Stomach (tissue), 4 donors: ENCODE results near the gene HERPUD1.

Experiments used
- EP300 ChIP-seq: sonication (generic); formaldehyde crosslinking; IDR thresholded peaks from one replicate; pipeline ENCODE4 v1.6.1; 2017; ENCODE audit warnings: antibody characterized with exemption
- TF ChIP-seq, protein P1 (sequence below), 7 experiments: fragments of 450-650 bp in 4 of 7; fragments of 200-600 bp in 3 of 7; sonication (generic) in 3 of 7; IDR thresholded peaks; one replicate each; pipeline ENCODE4 v1.5.1; 2016 to 2019; ENCODE audit warnings: antibody characterized with exemption in 7 of 7, control low read depth in 2 of 7, mild to moderate bottlenecking in 1 of 7

DNA sequence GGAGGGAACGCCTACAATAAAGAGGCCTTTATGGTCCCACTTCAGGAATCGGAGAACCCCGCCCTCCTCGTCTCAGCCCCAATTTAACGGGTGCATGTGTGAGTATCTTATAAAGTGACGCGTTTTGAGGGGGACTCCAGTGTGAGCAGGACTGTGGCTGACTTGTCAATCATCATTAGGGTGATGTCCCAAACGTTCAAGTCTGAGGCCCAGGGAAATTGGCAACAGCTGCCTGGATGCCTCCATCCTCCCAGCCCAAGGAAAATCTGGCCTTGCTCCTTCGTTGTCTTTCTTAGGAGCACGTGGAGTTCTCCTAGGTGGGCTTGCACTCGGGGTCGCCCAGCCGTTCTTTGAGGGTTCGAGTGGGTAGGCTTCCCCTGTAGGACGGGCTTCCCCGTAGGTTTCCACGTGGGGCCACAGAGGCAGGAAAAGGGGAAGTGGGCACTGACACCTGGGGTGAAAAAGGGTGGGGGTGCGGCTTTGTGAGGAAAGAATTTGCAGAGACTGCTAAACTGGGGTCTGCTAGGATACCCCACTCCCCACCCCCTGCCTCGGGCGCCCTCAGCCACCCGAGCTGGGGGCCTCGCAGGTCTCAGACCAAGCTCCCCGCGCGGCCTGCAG lies 561 bp upstream of the HERPUD1 start:
- TF ChIP-seq, protein P1, sequence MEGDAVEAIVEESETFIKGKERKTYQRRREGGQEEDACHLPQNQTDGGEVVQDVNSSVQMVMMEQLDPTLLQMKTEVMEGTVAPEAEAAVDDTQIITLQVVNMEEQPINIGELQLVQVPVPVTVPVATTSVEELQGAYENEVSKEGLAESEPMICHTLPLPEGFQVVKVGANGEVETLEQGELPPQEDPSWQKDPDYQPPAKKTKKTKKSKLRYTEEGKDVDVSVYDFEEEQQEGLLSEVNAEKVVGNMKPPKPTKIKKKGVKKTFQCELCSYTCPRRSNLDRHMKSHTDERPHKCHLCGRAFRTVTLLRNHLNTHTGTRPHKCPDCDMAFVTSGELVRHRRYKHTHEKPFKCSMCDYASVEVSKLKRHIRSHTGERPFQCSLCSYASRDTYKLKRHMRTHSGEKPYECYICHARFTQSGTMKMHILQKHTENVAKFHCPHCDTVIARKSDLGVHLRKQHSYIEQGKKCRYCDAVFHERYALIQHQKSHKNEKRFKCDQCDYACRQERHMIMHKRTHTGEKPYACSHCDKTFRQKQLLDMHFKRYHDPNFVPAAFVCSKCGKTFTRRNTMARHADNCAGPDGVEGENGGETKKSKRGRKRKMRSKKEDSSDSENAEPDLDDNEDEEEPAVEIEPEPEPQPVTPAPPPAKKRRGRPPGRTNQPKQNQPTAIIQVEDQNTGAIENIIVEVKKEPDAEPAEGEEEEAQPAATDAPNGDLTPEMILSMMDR (IDR thresholded peaks at IDR 0.05): no peak
- no peak for TF ChIP-seq EP300
